Breast epithelium (tissue), 3 donors: Measurements from ENCODE around the gene PHACTR3.

Experiments used
- CTCF ChIP-seq, 3 donors: fragments of 450-650 bp; IDR thresholded peaks; one replicate each; pipeline ENCODE4 v1.5.1; 2016 to 2017; ENCODE audit warnings: antibody characterized with exemption in 3 of 3, mild to moderate bottlenecking in 3 of 3, moderate library complexity in 3 of 3
- POLR2A ChIP-seq: fragments of 450-650 bp; IDR thresholded peaks from one replicate; pipeline ENCODE4 v1.6.1; 2016; ENCODE audit warnings: antibody characterized with exemption, mild to moderate bottlenecking, moderate library complexity
- POLR2AphosphoS5 ChIP-seq, 3 donors: sonication (generic); formaldehyde crosslinking; IDR thresholded peaks; one replicate each; pipeline ENCODE4 v1.6.1; 2017; ENCODE audit warnings: antibody characterized with exemption in 3 of 3

DNA sequence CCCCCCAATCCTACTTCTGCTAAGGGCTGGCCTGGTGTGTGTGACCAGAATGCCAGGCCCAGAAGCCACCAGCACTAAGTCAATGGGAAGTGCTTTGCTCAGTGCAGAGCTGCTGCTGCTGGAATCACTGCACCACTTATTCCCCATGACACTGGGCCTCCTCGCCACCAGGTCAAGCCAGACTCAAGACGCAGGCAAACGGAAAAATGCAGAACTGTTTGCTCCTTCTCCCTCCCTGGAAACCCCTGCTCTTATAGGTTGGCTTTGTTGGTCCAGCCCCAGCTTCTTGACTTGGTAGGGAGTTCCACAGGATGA, 121.9 kb downstream of the PHACTR3 start:
- TF ChIP-seq CTCF (IDR thresholded peaks at IDR 0.05) (no peak), POLR2AphosphoS5 (IDR thresholded peaks at IDR 0.05) (no peak), POLR2A (no peak)
